HL-60/S4 treated with phorbol 12-myristate 13-acetate at 8.2 ng/mL for 4 days and 3 days (cell line): ENCODE measurements around the gene RASSF4.

Experiments
- in situ Hi-C: fragments of 300-500 bp; cut with MboI; formaldehyde crosslinking; loops from 2 replicates; pipeline ENCODE4 v1.15.0; 2022; ENCODE audit warnings: low sequenced_read_pairs

Gene RASSF4

DNA sequence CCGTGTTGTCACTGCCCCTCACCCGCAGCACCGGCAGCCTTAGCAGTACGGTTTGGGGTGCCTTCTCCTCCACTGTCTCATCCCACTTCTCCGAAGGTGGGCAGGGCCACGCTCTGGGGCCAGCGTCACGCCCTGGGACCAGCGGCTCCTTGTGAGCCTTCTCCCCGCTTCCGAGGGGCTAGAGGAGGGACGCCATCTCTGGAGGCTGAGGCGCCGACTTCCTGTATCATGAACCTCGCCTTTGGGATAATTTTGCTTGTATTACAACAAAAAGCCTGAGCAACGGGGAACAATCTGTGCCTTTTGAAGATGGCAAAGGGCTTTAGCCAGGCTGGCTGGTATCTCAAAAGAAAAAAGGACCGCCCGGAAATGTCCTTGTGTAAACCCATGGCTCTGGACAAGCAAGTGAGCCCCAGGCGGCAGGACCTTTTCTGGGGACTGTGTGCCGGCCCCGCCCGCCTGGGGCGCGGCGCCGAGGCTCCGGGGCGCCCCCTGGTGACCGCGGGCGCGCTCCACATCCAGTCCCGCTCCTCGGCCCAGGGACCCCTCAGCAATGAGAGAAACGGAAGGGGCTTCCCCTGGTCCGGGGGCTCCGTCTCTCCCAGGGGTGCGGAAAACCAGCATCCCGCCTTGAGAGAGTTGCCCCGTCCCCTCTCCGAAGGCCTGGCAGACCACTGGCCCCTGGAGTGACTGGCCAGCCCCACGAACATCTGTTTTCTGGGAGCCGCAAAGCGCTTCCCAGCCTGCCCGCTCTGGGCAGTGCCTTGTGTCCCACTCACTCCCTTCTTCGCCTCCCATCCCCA lies 15.2 kb downstream of the RASSF4 start:
- in situ Hi-C loops = no loop called here

DNA sequence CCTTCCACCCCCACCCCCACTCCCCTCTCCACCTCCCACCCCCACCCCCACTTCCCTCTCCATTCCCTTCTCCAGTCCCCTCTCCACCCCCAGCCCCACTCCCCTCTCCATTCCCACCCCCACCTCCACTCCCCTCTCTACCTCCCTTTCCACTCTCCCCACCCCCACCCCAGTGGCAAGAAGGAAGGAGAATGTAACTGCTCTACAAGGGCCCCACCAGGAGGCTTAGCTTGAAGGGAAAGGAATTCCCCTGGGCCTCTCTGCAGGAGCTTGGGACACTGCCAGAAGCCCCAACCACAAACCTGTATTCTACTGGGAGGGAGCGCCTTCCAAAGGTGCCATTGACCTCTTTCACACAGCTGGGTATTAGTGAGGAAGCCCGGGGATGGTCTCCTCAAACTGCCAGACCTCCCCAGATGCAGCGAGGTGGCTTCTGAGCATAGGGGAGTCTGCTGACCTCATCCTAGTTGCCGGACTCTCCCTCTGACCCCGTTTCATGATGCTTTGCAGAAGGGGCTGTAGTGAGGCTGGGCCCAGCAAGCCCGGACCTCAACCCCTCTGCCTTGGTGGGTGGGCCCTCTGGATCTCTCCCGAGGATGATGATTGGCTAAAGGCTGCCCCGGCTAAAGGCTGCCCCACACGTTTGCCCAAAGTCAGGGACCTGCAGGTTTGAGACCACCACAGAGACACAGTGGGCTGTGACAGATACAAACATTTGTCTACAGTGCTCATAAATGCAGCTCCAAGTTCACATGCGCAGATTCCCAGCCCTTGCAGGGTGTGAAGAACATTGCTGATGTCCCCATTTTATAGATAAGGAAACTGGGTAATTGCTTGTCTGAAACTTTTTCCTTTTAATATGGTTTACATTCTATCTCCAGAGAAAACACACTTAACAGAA lies 16.1 kb downstream of the RASSF4 start:
- in situ Hi-C loops = no loop called here

DNA sequence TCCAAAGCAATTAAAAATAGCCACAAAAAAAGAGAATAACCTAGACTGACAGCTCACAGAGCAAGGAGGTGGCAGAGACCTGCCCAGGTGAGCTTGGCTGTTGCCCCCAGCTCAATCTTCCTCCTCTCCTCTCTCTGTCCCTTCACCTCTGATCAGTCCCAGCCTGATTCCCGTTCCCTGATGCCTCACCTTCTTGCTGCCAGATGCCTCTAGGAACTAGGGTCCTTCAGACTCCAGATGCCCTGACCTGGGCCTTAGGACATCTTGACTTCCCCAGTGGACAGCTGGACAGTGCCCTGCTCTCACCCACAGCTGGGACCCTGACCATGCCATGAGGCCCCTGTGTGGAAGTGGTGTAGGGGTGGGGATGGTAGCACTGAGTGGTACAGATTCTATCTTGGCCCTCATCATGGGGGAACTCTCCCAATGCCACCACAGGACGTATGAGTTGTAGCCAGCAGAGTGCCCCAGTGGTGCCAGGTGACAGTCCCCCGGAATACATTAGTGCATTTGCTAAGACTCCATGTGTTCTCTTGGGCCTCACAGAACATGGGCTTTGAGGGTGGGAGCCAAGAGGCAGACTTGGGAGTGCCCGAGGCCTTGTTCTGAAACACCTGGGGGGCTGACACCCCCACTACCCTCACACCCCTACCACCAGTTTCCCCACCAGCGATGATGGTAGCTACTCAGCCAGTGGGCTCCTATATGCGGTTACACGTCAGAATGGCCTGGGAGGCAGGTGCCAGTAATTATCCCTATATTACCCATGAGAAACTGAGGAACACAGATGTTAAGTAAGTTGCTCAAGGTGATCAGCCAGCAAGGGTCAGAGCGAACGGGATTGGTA lies 17.0 kb downstream of the RASSF4 start:
- in situ Hi-C loops = no loop called here

DNA sequence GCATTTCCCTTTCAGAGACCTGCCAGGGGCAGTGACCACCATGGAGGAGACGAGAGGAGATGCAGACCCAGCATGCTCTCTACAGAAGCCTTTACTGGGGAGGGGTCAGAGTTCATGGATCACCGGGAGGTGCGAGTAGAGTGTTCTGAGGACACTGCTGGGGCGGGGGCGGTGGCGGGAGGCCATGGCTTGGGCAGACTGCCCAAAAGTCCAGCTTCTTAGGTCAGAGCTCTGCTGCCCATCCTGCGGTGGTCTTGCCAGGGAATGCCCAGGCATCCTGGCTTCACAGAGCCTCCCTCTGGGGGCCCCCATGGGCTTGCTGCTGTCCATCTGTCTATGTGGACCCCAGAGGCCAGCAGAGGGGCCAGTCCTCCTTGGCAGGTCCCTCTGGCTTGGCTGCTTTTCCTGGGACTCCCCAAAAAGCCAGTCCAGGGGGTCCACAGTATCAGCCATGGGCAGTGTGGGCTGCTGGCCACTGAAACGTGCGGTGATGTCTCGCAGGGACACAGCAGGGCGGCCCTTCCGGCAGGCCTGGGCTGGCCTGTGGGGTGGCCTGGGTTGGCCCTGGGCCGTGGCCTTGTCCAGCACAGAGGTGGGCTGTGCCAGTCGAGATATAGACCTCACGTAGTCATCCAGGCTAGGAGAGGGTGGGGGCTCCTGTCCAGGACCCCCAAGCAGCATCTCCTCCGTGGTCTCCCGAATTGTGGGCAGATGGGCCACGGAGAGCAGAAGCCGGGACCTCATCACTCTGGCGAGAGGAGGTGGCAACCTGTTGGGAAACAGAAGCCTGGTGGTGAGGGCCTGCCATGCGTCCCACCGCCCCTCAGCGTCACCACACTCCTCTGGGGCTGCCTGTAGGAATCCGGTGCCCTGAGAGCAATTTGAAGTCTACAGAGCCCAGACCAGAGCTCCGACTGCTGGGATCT lies 17.9 kb downstream of the RASSF4 start:
- in situ Hi-C loops = no loop called here

DNA sequence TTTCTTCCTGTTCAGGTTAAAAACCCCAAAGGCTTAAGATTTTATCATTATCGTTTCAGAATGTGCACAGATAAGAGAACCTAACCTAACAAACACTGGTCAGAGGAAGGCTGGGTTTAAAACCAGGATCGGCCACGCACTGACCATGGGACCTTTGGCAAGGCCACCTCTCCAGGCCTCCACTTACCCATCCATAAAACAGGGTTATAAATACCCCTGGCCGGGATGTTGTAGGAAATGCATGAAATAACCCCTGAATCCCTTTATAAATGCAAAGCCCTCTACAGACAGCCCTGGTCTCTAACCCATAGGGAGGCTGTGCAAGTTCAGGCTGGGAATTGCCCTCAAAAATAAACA lies 18.6 kb downstream of the RASSF4 start:
- in situ Hi-C loops = no loop called here

DNA sequence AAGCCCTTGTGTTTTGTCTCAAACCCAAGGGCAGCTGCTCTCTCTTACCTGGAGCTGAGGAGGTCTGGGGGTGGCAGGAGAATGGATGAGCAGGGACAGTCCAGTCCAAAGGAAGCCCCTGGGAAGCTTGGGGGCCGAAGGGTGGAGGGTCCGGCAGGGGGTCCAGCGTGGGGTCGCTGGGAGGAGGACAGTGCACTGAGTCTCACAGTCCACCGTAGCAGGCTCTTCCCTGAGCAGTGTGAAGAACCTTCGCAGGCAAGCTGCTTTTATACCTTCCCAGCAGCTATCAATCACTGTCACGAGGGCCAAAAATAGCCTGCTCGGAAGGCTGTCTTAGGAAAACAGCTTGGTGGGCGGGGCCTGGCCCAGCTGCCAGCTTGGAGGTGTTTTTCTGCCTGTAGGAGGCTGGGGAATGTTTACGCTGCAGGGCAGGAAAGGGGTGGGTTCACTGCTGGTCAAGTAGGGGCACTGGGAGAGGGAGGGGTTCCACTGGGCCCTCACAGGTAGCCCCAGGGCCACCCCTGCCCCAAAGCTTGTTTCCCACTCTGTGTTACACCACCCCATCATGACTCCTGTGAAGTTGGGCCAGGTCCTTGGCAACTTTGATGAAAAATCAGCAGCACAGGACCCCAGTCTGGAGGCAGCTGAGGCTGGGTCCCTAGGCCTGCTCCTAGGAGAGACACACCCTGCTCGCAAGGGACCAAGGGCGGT lies 19.1 kb downstream of the RASSF4 start, which contains the start of gene DEPP1:
Gene DEPP1 (minus strand): TSS at position 240 of the 711 bp plus-strand sequence. CDS start 779 bp downstream, outside the sequence.
- in situ Hi-C loops = no loop called here

DNA sequence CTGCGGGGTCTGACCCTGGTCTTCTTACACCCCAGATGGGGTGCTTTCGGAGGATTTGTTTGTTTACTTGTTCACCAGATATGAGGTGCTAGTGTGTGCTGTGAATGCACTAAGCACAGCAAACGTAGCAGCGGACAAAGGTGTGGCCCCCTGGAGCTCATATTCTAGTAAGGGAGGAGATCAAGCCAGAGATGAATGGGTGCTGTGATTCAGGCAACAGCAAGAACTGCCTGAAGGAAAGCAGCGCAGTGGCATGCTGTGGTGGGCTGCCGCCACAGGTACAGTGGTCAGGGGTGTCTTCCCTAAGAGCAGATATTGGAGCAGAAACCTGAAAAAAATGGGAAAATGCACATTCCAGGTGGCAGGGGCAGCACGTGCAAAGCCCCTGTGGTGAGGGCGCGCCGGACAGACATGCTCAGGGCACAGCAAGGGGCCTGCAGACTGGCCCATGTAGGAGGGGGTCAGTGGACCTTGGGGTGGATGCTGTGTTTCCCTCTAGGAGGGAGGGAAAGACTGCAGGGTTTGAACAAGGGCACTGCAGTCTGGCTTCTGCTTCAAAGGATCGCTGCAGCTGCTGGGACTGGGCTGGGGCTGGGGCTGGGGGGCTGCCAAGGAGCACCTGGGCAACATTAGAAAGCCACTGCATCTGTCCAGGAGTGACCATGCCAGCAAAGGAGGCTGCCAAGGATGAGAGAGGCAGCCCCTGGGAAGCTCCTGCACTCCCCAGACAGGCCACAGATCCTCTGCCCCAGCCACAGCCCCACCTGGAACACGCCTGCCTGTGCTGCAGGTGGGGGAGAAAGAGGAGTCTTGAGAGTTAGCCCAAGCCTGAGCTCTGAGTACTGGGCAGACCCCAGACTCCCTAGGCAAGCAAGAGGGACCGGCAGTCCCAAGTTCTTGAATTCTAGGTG lies 19.9 kb downstream of the RASSF4 start:
- in situ Hi-C loops = no loop called here

DNA sequence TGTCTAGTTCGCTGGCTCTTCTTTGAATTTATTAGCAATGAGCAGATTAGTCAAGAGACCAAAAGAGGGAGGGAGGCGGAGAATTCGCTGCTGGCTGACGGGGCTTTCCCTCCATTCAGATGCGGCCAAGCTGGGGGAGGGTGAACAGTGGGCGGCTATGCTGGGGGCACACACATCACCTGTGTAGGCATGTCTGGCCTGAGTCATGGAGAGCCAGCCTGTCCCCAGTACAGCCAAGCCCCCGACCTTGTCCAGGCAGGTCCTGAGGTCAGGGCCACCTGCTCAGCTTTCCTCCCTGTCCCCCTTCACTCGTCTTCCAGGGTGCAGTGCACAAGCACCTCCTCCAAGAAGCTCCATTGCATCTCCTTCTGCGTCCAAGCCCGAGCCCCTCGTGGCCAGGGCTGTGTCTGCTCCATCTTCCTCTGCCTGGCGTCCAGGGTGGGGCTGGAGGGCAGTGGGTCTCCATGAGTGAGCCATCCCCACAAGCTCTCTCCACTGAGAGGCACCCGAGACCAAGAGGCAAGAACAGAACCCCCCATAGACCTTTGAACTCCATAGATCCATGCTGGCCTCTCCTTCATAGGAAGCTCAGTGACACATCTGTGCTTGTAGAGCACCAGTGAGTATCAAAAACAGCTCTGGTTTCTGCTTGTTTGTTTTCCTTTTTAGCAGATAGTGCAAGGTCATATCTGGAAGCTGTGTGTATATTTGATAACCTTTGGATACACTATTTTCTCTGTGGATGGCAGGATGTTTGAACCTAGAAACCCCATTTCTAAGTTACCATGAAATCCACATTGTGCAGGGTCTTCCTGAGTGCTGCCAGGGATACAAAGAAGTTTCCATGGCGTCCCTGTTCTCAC lies 20.9 kb downstream of the RASSF4 start:
- in situ Hi-C loops = no loop called here

DNA sequence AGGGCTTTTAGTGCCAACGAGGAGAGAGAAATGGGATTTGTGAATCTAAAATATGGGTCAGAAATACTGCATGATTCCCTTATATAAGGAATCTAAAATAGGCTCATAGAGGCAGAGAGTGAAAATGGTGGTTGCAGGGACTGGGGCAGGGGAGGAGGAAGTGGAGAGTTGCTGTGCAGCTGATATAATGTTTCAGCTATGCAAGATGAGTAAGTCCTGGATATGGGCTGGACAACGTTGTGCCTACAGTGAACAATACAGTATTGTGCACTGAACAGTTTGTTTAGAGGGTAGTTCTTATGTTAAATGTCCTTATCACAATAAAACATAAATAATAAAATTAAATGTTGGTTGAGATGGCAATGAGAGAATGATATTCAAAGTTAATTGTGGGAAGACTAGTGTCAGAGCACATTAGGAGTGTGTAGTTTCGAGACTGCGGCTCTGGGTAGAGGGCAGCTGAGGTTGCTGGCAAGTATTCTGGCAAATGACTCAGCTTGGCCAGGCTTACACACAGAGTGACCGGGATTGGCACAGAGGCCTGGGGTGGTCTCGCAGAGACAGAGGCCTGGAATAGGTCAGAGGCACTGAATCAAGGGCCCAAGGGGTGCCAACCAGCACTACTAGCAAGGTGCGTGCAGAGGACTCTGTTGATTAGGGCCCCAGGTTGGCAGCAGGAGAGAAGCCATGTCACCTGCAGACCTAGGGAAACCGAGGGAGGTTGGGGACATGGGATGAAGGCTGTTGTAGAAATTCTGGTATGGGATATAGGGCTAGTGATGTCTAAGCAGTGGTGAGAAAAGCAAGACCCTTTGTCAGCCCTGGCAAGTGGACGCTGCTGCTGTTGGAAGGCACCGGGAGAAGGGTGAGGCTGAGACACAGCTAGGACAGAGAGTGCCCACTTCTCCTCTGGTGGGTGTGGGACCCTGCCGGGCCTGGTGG lies 21.8 kb downstream of the RASSF4 start:
- in situ Hi-C loops = no loop called here

DNA sequence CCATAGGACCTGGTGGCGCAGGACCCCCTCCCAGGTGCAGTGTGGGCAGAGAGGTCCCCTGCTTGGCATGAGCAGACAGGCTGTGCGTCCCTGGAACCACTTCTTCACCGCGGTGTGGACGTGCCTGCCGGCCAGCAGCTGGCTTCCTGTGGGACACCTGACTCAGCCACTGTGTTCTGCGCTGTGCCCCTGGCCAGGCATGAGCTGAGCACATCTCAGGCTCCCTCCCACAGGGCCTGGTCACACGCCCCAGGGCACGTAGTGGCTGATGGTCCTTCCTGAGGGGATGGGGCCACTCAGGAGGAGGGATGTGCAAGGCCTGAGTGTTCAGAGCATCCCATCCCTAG lies 22.5 kb downstream of the RASSF4 start:
- in situ Hi-C loops = no loop called here

DNA sequence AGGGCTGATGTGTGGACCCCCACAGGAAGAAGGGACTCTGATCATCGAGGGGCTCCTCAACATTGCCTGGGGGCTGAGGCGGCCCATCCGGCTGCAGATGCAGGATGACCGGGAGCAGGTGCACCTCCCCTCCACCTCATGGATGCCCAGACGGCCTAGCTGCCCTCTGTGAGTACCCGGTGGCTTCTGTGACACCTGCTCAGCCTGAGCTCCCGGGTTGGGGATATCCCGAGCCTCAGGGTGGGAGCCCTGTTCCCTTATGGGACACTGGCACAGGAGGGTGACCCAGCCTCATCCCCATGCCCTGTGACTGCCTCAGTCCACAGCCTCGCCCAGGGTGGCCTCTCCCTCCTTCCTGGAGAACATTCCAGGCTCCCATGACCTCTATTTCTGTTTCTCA lies 22.9 kb downstream of the RASSF4 start:
- in situ Hi-C loops = no loop called here

DNA sequence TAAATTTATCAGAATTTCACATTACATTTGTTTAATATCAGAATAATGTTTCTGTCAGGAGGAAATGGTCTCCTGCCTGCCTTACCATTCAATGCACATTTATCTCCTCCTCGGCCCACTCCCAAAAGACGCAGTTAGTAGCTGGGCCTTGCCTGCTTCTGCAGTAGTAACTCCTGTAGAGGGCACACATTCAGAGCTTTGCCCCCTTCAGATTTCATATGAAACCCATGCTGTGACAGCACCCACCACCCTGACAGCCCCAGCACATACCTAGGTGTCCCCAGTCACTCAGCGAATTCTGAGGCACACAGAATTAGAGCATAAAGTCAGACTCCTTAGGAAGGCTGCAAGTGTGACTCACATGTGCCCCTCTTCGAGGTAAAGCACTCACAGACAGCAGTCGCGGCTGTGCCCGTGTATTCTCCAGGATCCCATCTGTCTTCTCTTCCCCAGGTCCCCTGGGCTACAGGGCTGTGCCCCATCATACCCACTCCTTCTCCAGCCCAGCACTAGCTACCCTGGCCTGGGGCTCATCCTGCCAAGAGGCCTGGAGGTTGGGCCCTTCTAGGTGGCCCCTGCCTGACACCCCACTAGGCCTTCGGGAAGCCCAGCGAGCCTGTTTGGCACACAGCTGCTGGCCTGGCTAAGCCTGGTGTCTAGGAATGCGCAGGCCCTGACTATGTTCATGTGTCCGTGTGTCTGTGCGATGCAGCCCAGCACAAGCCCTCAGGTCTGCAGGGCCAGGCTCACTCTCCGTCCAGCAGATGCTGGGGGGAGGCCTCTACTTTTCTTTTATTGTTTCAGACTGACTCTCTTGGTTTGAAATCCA lies 23.7 kb downstream of the RASSF4 start:
- in situ Hi-C loops = no loop called here

DNA sequence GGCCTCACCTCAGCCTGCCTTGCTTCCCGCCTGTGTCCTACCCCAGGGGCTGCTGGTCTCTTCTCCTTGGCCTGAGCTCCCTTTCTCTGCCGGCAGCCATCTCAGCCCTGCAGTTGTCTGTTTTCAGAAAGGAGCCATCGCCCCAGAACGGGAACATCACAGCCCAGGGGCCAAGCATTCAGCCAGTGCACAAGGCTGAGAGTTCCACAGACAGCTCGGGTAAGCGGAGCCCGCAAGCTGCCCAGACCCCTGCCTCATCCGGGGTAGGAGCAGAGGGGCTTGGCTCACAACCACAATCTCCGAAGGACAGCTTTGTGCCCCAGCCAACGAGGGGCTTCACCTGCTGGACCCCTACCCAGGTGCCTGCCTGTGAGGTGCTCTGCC lies 24.3 kb downstream of the RASSF4 start:
- in situ Hi-C loops = no loop called here

DNA sequence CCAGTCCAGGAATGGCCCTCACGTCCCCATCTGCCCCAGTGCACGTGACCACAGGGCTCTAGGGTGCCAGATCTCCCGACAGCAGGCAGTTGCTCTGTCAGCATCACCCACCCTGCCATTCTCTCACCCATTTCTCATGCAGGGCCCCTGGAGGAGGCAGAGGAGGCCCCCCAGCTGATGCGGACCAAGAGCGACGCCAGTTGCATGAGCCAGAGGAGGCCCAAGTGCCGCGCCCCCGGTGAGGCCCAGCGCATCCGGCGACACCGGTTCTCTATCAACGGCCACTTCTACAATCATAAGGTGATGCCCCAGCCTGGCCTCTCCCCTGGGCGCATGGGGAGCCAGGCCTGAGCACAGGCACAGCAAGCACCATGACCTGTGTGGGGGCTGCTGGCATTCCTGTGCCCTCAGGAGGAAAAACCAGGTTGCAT lies 25.1 kb downstream of the RASSF4 start:
- in situ Hi-C loops = no loop called here

DNA sequence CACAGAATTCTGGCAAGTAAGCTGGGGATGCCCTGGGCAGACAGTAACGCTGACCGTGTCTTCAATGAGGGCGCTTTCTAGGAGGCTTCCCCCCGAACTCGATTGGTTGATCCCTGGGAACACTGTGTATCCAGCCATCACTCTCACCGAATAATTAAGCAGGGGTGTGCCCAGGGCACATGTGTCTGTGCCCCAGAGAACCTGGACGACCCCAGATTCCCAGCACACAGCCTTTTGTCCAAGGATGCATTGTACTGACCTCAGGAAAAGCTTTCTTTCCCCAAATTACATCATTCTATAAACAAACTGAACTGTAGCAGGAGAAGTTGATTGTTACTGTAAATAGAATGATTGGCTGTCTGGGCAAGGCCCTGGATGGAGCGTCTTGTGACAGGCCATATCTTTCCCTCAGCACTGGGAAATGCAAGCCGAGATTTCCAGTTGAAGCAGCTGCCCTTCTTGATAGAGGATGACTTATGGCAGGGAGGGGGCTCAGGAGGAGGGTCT lies 25.6 kb downstream of the RASSF4 start:
- in situ Hi-C loops = no loop called here
